ENCODE data around the gene SHC2.

- TF ChIP-seq EZH2 (IDR thresholded peaks at IDR 0.05) (no peak), POLR2AphosphoS5 (IDR thresholded peaks at IDR 0.05; ENCODE audit: borderline replicate concordance, low read depth, low read length) (no peak), FOXP2 (optimal IDR thresholded peaks at IDR 0.05; ENCODE audit: control extremely low read depth, extremely low read length, insufficient read depth) (no peak)
Observed at GRCh38 chr19:491146-491741, 30.4 kb upstream of the SHC2 start.

Measured in SK-N-MC (cell line).